HG02885 (cell line): Measurements from ENCODE around the gene PARD3.
"Not testable (repeated sequence)": the region's sequence is repeated elsewhere in the genome, so short reads cannot be mapped to it uniquely, and the experiment has no call there.

Source experiments
- ATAC-seq: cut with Tn5 transposase; IDR thresholded peaks from one replicate; pipeline ENCODE4 v1.9.1; 2021; ENCODE audit warnings: mild to moderate bottlenecking; ENCODE audit not compliant: unreplicated experiment, poor library complexity

PARD3 gene

DNA sequence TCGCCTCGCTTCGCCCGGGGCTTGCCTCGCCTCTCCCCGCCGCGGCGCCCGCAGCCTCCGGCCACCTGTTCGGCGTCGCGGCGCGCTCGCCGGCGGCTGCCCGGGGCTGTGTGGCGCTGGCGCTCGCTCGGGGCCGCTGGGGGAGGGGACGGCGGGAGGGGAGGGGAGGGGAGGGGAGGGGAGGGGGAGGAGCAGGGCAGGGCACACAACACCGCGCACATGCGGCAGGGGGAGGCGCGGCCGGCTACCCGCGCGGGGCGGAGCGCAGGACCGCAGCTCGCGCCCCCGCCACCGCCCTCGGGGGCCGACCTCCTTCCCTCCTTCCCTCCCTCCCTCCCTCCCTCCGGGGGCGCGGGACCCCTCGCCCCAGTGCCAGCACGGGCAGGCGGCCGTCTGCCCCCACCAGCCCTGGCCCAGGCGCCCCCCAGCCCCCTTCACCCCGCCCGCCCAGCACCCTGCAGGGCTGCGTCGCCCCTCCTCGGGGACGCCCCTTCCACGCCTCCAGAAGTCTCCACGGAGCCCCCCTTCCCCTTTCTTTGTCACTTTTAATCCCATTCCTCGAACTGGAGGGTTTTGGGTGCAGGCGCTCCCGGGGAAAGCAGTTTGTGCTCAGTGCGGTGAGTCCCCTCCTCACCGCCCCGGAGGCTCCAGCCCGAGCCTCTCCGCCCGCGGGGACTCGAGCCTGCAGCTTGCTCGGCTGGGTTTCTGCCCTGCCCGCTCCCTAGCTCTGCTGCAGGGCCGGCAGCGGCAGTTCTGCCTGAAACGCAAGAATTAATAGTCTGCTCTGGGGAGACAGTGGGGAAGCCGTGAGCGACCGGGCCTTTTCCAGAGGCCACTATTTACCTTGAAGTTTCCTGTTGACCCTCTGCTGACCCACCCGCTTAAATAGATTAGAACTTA lies at the start of gene PARD3:
Gene PARD3, minus strand, starts transcription at position 112 of the 900 bp plus-strand sequence. CDS start 301 bp downstream, outside the sequence.
- ATAC-seq = no peak

DNA sequence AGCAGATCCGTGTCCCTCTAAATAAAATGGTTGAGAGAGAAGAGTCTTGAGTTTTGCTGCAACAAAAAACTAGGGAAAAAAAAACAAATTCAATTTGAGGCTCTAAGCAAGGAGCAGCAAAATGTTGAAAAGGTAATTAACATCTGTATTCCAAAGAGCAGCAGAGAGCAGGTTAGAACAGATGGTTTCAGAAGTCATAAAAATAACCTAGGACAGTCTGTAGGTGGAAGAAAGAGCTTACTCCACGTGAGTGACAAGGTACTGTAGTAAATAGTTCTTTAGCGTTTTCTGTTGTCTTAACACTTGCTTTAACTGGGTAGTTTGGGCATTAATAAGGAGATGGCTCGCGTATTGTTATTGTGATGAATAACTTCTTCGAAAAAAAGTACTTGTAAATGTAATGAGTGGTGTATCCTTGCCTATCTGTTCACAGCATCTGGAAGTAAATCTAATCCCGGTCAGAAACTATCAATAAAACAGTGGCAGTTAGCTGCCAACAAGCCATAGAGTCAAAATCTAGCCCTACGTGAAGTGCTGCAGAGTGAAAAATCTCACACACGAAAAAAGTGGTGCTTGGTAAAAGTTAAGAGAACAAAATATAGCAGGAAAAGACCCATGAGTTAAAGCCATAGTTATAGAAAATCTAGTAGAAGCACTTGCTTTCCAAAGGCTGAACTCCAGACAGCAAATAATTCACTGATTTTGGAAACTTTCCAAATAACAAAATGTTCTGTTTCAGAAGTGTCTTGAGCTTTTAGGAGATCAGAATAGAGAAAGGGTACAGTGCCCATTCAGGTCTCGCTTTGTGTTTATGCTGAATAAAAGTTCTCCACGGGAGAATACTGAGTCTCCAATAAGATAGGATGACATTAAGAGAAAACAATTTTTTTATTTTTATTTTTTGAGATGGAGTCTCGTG lies 49.3 kb upstream of the PARD3 start:
- no peak for ATAC-seq

DNA sequence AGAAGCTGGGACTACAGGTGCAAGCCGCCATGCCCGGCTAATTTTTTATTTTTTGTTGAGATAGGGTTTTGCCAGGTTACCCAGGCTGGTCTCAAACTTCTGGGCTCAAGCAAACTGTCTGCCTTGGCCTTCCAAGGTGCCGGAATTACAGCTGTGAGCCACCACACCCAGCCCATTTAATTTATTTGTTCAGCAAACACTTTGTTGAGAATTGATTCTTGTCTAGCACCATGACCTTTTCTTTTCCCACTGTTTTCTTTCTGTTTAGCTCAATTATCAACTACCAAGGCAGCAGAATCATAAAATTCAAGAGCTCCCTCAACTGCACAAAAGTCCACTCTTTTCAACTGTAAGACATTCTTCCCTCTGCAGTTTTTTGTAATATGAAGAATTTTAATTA lies 47.8 kb upstream of the PARD3 start:
- ATAC-seq = no peak

DNA sequence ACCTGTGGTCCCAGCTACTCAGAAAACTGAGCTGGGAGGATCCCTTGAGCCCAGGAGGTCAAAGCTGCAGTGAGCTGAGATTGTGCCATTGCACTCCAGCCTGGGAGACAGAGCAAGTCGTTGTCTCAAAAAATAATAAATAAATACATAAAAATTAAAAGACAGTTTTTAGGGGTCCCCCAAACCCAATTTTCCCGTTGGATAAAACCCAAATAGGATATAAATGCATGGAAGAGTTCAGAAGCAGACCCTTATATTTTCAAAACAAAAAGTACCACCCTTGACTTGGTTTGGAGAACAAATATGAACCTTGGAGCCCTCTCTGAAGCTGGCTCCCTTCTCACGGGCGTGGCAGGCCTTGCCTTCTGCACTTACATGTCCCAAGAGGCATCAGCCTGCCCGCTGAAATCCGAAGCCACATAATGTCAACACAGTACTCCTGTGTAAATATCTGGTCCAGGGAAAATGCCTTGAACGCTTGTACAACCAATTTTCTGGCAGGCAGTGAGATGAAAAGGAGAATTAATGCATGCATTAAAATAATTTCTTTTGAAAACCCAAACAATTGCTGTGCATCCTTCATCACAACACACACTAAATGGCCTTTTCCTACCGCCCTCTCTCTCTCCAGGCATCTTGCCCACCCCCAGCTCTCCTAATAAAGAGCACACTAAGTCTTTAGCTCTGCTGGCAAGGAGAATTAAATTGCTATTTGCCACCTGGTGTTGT lies 46.4 kb upstream of the PARD3 start:
- no peak for ATAC-seq

DNA sequence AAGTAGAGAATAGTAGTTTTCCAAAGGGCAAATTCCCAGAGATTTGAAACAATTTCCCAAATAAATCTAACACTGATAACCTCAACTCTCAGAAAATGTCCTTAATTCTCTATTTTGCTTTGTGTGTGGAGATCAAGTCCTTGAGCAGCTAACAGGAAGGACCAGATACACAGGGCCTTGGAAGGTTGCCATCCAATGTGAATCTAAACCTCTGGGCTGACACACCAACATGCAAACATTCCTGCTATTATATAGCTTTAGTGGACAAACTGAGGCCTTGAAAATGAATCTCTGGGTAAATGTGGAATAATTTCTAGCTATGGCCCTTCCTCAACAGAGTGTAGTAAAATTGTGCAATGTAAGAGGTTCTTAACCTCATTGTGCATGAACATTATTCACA lies 44.1 kb upstream of the PARD3 start:
- ATAC-seq = no peak

DNA sequence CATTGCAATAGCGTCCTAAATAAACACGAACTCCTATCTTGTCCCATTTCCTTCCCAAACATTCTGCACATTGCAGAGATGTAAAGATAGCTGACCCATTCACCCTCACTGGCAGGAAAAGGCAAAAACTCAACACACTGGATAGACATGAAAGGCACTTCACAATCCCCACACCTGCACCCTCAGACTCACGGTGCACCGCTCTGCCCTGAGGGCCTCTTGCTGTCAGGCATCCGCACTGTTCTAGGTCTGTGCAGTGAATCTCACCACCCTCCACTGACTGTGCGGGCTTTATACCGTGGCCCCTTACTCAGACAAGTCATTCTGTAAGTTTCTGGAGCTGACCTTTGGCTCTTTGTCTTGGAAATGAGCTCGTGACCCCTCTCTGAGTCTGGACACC lies 42.9 kb upstream of the PARD3 start:
- ATAC-seq = no peak

DNA sequence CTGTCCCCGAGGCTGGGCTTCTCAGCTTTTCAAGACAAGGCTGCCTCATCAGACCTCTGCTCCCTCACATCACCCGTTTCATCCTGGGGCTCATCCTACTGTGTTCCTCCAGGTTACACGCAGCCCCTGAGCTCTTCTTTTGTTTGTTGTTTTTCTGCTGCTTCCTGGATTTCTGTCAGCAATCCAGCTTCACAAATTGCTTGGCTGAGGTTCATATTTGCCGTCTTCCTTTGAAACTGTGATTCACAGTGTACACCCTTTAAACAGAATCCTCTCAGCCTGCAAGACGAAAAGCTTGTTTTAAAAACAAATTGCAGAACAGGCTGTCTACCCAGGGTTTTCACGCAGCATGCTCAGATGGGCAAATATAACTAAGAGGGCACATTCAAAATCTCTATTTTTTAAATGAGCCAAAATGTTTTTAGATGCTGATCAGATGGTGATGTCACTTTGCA lies 39.1 kb upstream of the PARD3 start:
- no peak for ATAC-seq

DNA sequence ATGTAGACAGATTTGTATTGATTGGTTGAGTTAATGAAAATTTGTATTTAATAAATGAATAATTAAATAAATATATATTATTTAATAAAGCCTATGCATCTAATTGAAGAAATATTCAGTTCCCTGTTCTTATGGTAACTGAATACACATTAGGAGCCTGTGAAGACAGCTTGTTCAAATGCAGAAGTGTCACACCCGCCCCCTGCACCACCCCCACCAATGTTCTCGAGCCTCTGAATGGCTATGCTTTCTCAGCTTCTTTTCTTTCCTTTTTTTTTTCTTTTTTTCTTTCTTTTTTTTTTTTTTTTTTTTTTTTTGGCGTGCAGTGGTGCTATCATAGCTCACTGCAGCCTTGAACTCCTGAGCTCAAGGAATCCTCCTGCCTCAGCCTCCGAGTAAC lies 38.3 kb upstream of the PARD3 start:
- no peak for ATAC-seq

DNA sequence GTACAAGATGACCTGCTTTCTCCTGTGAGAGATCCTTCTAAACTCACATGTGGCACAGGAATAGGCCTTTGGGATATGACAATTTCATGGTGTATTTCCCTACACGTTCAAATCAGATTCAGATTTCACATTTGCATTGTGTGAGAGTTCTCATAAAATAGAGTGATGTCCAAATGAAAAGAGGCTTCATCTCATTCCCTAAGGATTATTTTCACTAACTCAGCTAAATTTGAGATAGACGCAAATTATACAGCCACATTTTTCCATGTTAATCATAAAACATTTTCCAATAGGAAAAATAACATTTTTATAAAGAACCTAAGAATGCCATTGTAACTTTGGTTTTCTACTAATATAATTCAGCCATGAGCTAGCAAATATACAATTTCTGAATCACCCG lies 35.5 kb upstream of the PARD3 start:
- no peak for ATAC-seq

DNA sequence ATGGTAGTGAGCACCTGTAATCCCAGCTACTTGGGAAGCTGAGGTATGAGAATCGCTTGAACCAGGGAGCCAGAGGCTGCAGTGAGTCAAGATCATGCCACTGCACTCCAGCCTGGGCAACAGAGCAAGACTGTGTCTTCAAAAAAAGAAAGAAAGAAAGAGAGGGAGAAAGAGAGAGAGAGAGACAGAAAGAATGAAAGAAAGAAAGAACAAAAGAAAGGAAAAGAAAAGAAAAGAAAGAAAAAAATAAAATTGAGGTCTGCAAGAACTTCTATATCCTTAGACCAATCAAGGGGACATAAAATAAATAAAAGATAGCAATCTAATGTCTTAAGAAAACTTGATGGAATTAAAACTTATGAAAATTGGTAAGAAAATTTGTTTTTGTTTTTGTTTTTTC lies 34.9 kb upstream of the PARD3 start:
- no peak for ATAC-seq

DNA sequence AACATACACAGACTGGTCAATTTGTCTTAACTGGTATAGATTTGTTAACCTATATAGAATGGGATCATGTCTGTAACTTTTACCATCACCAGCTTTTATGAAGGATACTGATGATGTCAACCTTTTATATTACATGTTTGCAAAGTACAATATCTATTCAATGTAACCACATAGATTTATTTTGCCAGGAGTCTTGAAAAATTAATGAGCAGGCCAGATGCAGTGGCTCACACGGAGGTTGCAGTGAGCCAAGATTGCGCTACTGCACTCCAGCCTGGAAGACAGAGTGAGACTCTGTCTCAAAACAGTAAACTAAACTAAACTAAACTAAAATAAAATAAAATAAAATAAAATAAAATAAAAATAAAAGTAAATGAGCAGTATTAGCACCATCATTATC lies 30.0 kb upstream of the PARD3 start:
- no peak for ATAC-seq

DNA sequence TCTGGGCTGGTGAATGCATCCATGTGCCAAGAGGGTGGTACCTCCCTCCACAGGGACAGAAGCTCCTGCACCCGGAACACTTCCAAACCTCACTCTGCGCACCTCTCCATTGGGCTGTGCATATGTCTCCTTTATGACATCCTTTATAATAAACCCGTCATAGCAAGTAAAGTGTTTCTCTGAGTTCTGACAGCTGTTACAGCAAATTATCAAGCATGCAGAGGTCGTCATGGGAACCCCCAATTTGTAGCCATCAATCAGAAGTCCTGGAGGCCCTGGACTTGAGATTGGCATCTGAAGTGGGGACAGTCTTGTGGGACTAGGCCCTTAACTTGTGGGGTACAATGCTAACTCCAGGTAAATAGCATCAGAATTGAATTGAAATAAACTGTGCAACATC lies 29.4 kb upstream of the PARD3 start:
- no peak for ATAC-seq

DNA sequence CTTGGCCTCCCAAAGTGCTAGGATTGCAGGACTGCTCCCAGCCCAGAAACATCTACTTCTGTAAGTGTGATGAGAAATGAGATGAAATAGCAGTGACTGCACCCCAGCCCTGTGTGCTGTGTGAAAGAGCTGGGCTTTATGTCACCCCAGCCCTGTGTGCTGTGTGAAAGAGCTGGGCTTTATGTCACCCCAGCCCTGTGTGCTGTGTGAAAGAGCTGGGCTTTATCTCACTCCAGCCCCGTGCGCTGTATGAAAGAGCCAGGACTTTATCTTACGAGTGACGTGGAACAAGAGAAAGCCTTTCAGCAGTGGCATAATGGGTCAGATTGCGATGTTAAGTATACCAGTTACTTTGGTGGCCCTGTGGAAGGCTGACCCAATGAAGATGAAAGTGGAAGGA lies 28.4 kb upstream of the PARD3 start:
- ATAC-seq = not testable (repeated sequence)

DNA sequence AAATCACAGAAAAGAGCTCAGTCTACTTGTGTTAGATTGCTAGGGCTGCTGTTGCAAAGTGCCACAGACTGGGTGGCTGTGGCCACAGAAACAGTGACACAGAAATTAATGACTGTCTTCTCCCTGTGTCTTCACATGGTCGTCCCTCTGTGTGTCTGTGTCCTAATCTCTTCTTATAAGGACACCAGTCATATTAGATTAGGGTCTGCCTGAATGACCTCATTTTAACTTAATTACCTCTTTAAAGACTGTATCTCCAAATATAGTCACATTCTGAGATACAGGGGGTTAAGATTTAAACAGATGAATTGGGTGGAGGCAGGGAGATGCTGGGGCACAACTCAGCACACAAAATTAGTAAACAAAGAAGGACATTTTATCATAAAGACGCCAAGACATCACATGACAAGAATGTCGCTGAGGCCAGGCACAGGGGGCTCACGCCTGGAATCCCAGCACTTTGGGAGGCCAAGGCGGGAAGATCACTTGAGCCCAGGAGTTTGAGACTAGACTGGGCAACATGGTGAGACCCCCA lies 23.3 kb upstream of the PARD3 start:
- ATAC-seq = no peak

DNA sequence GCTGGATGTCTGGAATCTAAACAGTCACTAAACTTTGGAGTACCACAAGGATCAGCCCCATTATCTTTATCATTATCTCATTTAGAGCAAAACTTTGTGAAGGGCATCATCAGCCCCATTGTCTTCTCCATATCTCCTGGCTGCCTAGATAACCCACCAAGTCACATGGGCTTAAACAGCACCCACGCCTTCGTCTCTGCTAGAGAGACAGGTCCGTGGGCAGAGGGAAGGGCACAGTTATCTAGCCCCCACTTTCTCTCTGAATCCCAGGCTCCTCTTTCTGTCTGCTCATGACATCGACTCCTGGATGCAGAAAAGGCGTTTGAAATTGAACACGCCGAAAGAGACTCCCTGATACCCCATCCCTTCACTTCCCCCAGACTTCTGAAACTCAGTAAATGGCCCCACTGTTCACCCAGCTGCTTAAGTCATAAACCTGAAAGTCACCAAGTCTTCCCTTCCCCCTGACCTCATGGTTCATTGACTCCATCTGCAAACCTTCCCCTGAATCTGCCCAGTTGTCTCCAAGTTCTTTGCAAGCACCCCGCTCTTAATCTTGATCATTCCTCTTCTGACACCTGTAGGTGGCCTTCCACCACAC lies 20.9 kb upstream of the PARD3 start:
- ATAC-seq = no peak

DNA sequence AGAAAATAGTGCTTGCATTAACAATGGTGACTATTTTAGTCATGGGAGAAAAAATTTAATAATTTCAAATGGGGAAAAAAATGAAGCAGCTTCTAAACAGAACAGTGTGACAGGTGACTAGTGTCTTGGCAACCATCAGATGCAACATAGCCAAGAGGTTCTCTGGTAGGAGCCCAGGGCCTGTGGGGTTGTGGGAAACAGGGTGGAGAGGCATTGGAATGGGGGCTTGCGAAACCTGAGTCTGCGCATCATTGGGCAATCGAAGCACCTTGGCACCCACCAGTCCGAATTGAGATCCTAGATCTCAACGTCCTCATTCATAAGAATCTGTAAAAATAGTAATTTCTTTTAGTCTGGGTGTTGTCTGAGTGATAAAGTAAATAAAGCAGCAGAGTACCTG lies 19.2 kb upstream of the PARD3 start:
- ATAC-seq = no peak

DNA sequence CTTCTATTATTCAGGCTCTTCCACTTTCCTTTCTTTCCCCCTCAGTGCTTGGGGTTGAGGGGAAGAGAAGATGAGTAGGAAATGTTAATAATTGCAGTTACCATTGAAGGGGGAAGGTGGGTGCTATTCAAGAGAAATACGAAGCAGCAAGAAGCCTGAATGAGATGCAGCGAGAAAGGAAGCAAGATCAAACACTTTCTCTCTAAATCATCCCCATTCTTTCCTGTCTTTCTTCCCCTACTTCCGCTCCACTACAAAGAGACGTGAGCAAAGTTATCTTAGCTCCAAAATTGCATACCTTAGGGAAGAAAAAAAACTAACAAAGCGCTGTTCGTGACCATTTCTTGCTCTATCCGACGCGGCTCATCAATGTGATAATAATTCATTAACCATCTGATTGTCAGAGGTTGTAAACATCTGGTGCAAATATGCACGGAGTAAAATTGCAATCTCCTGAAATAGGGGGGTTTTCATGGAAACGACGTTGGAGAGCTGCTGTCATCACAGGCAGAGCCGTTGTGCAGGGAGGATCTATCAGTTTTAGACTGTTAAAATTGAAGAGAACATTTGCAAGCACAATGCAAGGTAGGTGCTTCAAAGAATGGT lies 15.2 kb upstream of the PARD3 start:
- ATAC-seq = no peak

DNA sequence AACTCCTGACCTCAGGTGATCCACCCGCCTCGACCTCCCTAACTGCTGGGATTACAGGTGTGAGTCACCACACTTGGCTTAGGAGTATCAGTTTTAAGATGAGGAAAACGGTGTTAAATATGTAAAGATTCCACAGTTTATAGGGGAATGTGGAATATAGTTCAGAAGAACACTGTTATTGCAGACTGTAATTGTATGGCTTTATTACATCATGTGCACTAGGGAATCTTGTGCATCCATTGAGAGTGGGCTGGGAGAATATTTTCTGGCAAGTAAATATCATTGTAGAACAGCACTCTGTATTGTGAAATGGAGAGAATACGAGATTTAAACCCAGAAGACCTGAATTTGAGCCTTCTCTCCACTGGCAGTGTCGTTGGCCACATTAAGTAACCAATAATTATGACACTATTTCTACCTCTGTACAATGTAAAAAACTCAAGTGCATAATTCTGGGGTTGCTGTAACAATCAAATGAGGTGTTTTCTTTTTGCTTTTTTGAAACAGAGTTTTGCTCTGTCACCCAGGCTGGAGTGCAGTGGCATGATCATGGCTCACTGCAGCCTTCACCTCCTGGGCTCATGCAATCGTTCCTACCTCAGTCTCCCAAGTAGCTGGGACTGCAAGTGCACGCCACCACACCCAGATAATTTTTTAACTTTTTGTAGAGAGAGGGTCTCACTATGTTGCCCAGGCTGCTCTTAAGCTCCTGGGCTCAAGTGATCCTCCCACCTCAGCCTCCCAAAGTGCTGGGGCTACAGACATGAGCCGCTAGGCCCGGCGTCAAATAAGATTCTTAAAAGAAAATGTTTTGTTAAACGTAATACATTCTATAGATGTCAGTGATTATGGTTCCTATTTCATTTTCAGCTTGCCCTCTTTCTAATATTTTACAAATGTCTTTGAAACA lies 12.0 kb upstream of the PARD3 start:
- ATAC-seq = no peak
